PC-3 (cell line): Measurements from ENCODE around the gene ZFYVE28. TPM values are rescaled to one million over a fixed set of nuclear protein-coding genes. Genes with fewer than 3 reads are reported as not detected.

ENCODE experiments used
- ATAC-seq: fragments of 200-7000 bp; cut with Tn5 transposase; 2 replicates; pipeline ENCODE4 v1.9.1; 2020; ENCODE audit warnings: mild to moderate bottlenecking, moderate library complexity
- BruUV-seq: library from RNA; stranded (reverse); fragments of 400-500 nt; replicated peaks from 2 replicates; lab custom pipeline; 2021; lab: Mats Ljungman, UMichigan
- CTCF ChIA-PET: fragments of 300-600 bp; sonication (Branson Sonifier 250); formaldehyde crosslinking; loops from one replicate; lab custom pipeline; 2022; ENCODE audit warnings: antibody characterized with exemption; lab: Charles Lee
- POLR2A ChIA-PET: fragments of 300-600 bp; sonication (Branson Sonifier 250); formaldehyde crosslinking; loops from one replicate; lab custom pipeline; 2022; ENCODE audit warnings: antibody characterized with exemption; ENCODE audit not compliant: unreplicated experiment; lab: Charles Lee
- DNase-seq: peaks from one replicate; pipeline ENCODE4 v3.0.0-alpha.2; 2015
- H2AFZ ChIP-seq: fragments of 300-600 bp; sonication (generic); 2 replicates; pipeline ENCODE4 v1.6.0; 2016; ENCODE audit warnings: antibody characterized with exemption, low read length
- H3F3A ChIP-seq: fragments of 300-600 bp; sonication (generic); one replicate; pipeline ENCODE4 v1.6.0; 2017; ENCODE audit warnings: antibody characterized with exemption, low read length, control low read depth, mild to moderate bottlenecking; ENCODE audit not compliant: unreplicated experiment
- H3K27ac ChIP-seq: fragments of 300-600 bp; sonication (generic); 2 replicates; pipeline ENCODE4 v1.5.1; 2016; ENCODE audit warnings: mild to moderate bottlenecking, low read length
- H3K27me3 ChIP-seq: fragments of 300-600 bp; sonication (generic); 2 replicates; pipeline ENCODE4 v1.6.1; 2016; ENCODE audit warnings: low read length, mixed read lengths
- H3K36me3 ChIP-seq: fragments of 300-600 bp; sonication (generic); 2 replicates; pipeline ENCODE4 v1.6.1; 2016; ENCODE audit warnings: low read depth, mixed run types, low read length, mixed read lengths
- H3K4me1 ChIP-seq: fragments of 300-600 bp; sonication (generic); 2 replicates; pipeline ENCODE4 v1.5.1; 2016; ENCODE audit warnings: low read length; ENCODE audit not compliant: insufficient read depth
- H3K4me2 ChIP-seq: fragments of 300-600 bp; sonication (generic); 2 replicates; pipeline ENCODE4 v1.6.0; 2016; ENCODE audit warnings: low read length
- H3K4me3 ChIP-seq: fragments of 300-600 bp; sonication (generic); 2 replicates; pipeline ENCODE4 v1.5.1; 2016; ENCODE audit warnings: mild to moderate bottlenecking, low read length, mixed read lengths
- H3K79me2 ChIP-seq: fragments of 300-600 bp; sonication (generic); 2 replicates; pipeline ENCODE4 v1.6.1; 2017; ENCODE audit warnings: low read length, mixed read lengths
- H3K9ac ChIP-seq: fragments of 300-600 bp; sonication (generic); 2 replicates; pipeline ENCODE4 v1.6.0; 2016; ENCODE audit warnings: mild to moderate bottlenecking, low read length
- H3K9me2 ChIP-seq: fragments of 300-600 bp; sonication (generic); replicated peaks from 2 replicates; pipeline ENCODE4 v1.6.1; 2016; ENCODE audit warnings: mixed run types, low read length, mixed read lengths
- H3K9me3 ChIP-seq: fragments of 300-600 bp; sonication (generic); 2 replicates; pipeline ENCODE4 v1.6.1; 2016; ENCODE audit warnings: low read length, mixed read lengths
- H4K20me1 ChIP-seq: fragments of 300-600 bp; sonication (generic); 2 replicates; pipeline ENCODE4 v1.6.1; 2016; ENCODE audit warnings: low read length, mixed read lengths
- CTCF ChIP-seq: fragments of 300-600 bp; sonication (generic); conservative IDR thresholded peaks from 2 replicates; pipeline ENCODE4 v1.5.1; 2017; ENCODE audit warnings: antibody characterized with exemption, low read depth, mild to moderate bottlenecking, low read length
- EZH2 ChIP-seq: fragments of 300-600 bp; sonication (generic); IDR thresholded peaks from one replicate; pipeline ENCODE4 v1.6.1; 2017; ENCODE audit warnings: antibody characterized with exemption, mild to moderate bottlenecking, low read length; ENCODE audit not compliant: unreplicated experiment
- EZH2phosphoT487 ChIP-seq: fragments of 300-600 bp; sonication (generic); IDR thresholded peaks from 2 replicates; pipeline ENCODE4 v1.6.1; 2018; ENCODE audit warnings: mild to moderate bottlenecking, antibody characterized with exemption, low read length, borderline replicate concordance
- intact Hi-C: fragments of 100-400 bp; cut with micrococcal nuclease; formaldehyde crosslinking; loops from 2 replicates; pipeline ENCODE4 v1.9.0; 2023
- total RNA-seq: library from RNA; depleted of rRNA; stranded (reverse); fragments of >200 nt; gene quantifications from 2 replicates; pipeline ENCODE4 v1.2.3, GENCODE V29; 2014

The ZFYVE28 gene
- total RNA-seq, 1 experiment from 2014 or later = 8.0 TPM

GRCh38 chr4:2300431-2301224 lies 117.8 kb downstream of the ZFYVE28 start:
- ATAC-seq (no peak), DNase-seq (no peak)
- BruUV-seq = no TSS peak
- Histone ChIP-seq H3K79me2 (no peaks in the 10 kb centered on the region), H3K4me2 (no peak overlapping the region), H3K4me1 (no peaks in the 10 kb centered on the region), H3F3A (no peaks in the 10 kb centered on the region), H2AFZ (no peak overlapping the region), H3K9me2 (no peaks in the 10 kb centered on the region), H3K27ac (no peak overlapping the region), H3K9ac (no peak overlapping the region), H3K4me3 (no peak overlapping the region), H4K20me1 (no peaks in the 10 kb centered on the region), H3K9me3 (no peaks in the 10 kb centered on the region), H3K27me3 (no peaks in the 10 kb centered on the region), H3K36me3 (no peaks in the 10 kb centered on the region)
- CTCF ChIA-PET = no interaction called here
- intact Hi-C loops = no loop called here
- no peak for TF ChIP-seq EZH2
- TF ChIP-seq EZH2phosphoT487 = no peak
- POLR2A ChIA-PET = no interaction called here

- Histone ChIP-seq H3F3A (no peaks in the 10 kb centered on the region), H3K9ac (no peak overlapping the region), H3K9me3 (no peaks in the 10 kb centered on the region), H3K4me1 (no peaks in the 10 kb centered on the region), H3K27me3 (no peaks in the 10 kb centered on the region), H2AFZ (no peak overlapping the region), H3K27ac (no peak overlapping the region), H3K4me2 (no peak overlapping the region), H3K79me2 (no peaks in the 10 kb centered on the region), H3K4me3 (no peak overlapping the region), H3K36me3 (no peaks in the 10 kb centered on the region), H3K9me2 (no peaks in the 10 kb centered on the region), H4K20me1 (no peaks in the 10 kb centered on the region)
- TF ChIP-seq EZH2 = no peak
- no peak for TF ChIP-seq EZH2phosphoT487
- no peak for TF ChIP-seq CTCF
- no peak for ATAC-seq
- POLR2A ChIA-PET = no interaction called here
- no peak for DNase-seq
- BruUV-seq = no TSS peak
- CTCF ChIA-PET = no interaction called here
- intact Hi-C loops = no loop called here
Measured at GRCh38 chr4:2299794-2300193, 118.7 kb downstream of the ZFYVE28 start.

GRCh38 chr4:2298532-2298991 lies 119.9 kb downstream of the ZFYVE28 start:
- H3K4me1 ChIP-seq = no peaks in the 10 kb centered on the region
- ATAC-seq (no peak), DNase-seq (no peak)
- no peak overlapping the region for H3K4me2 ChIP-seq
- no peaks in the 10 kb centered on the region for H3F3A ChIP-seq
- no TSS peak for BruUV-seq
- no peaks in the 10 kb centered on the region for H3K79me2 ChIP-seq
- no peaks in the 10 kb centered on the region for H3K36me3 ChIP-seq
- TF ChIP-seq EZH2 (no peak), EZH2phosphoT487 (no peak), CTCF (no peak)
- H3K27me3 ChIP-seq = no peaks in the 10 kb centered on the region
- H3K4me3 ChIP-seq = no peak overlapping the region
- H3K9me3 ChIP-seq = no peaks in the 10 kb centered on the region
- POLR2A ChIA-PET = no interaction called here
- H3K9ac ChIP-seq = no peak overlapping the region
- no peak overlapping the region for H2AFZ ChIP-seq
- CTCF ChIA-PET = no interaction called here
- intact Hi-C loops = no loop called here
- H3K9me2 ChIP-seq = no peaks in the 10 kb centered on the region
- no peaks in the 10 kb centered on the region for H4K20me1 ChIP-seq
- no peak overlapping the region for H3K27ac ChIP-seq
